CD8-positive, alpha-beta memory T cell (primary cell): ENCODE results near the gene DDX1. TPM values are rescaled to one million over a fixed set of nuclear protein-coding genes. Genes with fewer than 3 reads are reported as not detected.

Source experiments
- CTCF ChIA-PET: fragments of 350-600 bp; sonication (Branson Sonifier 250); formaldehyde crosslinking; loops from one replicate; lab custom pipeline; 2021; ENCODE audit warnings: antibody characterized with exemption; lab: Charles Lee
- POLR2A ChIA-PET: fragments of 350-600 bp; sonication (Branson Sonifier 250); formaldehyde crosslinking; loops from one replicate; lab custom pipeline; 2021; ENCODE audit warnings: antibody characterized with exemption; lab: Charles Lee
- DNase-seq, 5 donors: peaks; one replicate each; pipeline versions ENCODE4 v3.0.0 to v3.0.0-alpha.2; 2020 to 2022; ENCODE audit warnings: mixed read lengths in 1 of 5
- H3K27ac ChIP-seq: one replicate; pipeline ENCODE4 v1.7.0; 2013; ENCODE audit warnings: low read depth, mild to moderate bottlenecking, low read length, moderate library complexity
- H3K27me3 ChIP-seq: 2 replicates; pipeline ENCODE4 v1.7.0; 2013; ENCODE audit warnings: low read length, mild to moderate bottlenecking; ENCODE audit not compliant: insufficient read depth, poor library complexity, severe bottlenecking
- H3K36me3 ChIP-seq: 2 replicates; pipeline ENCODE4 v1.7.0; 2013; ENCODE audit warnings: mild to moderate bottlenecking, low read length, moderate library complexity; ENCODE audit not compliant: insufficient read depth
- H3K4me1 ChIP-seq: 2 replicates; pipeline ENCODE4 v1.7.0; 2013; ENCODE audit warnings: mild to moderate bottlenecking, low read length, moderate library complexity; ENCODE audit not compliant: insufficient read depth
- H3K4me3 ChIP-seq: 2 replicates; pipeline ENCODE4 v1.7.0; 2013; ENCODE audit warnings: mild to moderate bottlenecking, low read length
- H3K9me3 ChIP-seq: 2 replicates; pipeline ENCODE4 v1.7.0; 2013; ENCODE audit warnings: mild to moderate bottlenecking, low read length
- H3K27ac Mint-ChIP-seq, 8 donors: one replicate each; pipeline ENCODE4 v1.8.0; 2020 to 2021; ENCODE audit warnings: mixed read lengths in 8 of 8, mild to moderate bottlenecking in 6 of 8, inconsistent platforms in 3 of 8, moderate library complexity in 3 of 8
- H3K27me3 Mint-ChIP-seq, 2 donors: one replicate each; pipeline ENCODE4 v1.8.0; 2020 to 2021; ENCODE audit warnings: mixed read lengths in 2 of 2, mild to moderate bottlenecking in 1 of 2, moderate library complexity in 1 of 2
- H3K36me3 Mint-ChIP-seq, 3 donors: one replicate each; pipeline ENCODE4 v1.8.0; 2020 to 2021; ENCODE audit warnings: mixed read lengths in 3 of 3, inconsistent platforms in 1 of 3, mild to moderate bottlenecking in 1 of 3
- H3K4me1 Mint-ChIP-seq, 3 donors: one replicate each; pipeline ENCODE4 v1.8.0; 2020 to 2021; ENCODE audit warnings: mixed read lengths in 3 of 3, inconsistent platforms in 1 of 3, mild to moderate bottlenecking in 1 of 3
- H3K4me3 Mint-ChIP-seq, 7 donors: one replicate each; pipeline ENCODE4 v1.8.0; 2020 to 2021; ENCODE audit warnings: mixed read lengths in 7 of 7, mild to moderate bottlenecking in 6 of 7, moderate library complexity in 4 of 7, inconsistent platforms in 2 of 7
- H3K9me3 Mint-ChIP-seq, 5 donors: one replicate each; pipeline ENCODE4 v1.8.0; 2020 to 2022; ENCODE audit warnings: mixed read lengths in 5 of 5, mild to moderate bottlenecking in 3 of 5, moderate library complexity in 2 of 5, inconsistent platforms in 1 of 5
- polyA plus RNA-seq: library from polyadenylated mRNA; unstranded; fragments of 300-500 nt; fragmentation: Illumina TruSeq; gene quantifications from one replicate; pipeline ENCODE4 v1.2.3, GENCODE V29; 2021
- total RNA-seq, 2 experiments: library from RNA; stranded (reverse); gene quantifications; one replicate each; pipeline ENCODE4 v1.2.3, GENCODE V29; 2021

The DDX1 gene
- total and polyA plus RNA-seq, 3 experiments from 2014 or later, result 54.1 to 137 (median 132) TPM

DNA sequence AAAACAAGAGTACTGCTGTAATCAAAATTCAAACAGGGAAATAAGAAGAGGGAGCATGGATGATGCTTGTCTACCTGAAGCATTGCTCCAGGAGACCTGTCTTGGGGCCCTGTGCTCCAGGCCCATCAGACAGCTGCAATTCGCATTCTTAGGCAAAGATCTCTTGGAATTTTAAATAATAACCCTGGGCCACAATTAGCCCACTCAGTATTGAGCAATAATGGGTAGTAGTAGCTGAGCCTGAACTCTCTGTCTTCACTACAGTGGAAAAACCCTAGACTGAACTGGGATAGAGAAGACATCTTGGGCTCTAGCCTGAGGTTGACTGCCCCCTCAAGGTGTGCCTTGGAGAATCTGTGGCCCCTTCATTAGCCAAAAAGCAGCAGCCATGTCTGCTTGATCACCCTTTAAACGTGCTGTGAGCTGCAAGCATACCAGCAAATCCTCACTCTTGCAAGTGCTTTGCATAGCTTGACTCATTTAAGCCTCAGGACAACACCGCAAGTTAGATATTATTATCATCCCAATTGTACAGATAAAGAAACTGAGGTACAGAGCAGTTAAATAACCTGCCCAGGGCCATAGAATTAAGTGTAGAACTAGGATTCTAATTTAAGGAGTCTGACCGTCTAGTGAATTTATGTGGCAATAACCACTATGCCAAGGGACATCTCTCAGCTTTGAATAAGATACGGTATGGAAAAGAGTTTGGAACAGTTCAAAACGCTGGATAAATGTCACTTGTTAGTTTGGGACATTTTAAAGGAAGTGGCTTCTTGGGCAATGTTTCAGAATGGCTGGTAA is 69.0 kb downstream of the DDX1 start:
- no peaks in the 10 kb centered on the region for H3K36me3 Mint-ChIP-seq
- POLR2A ChIA-PET, result no interaction called here
- no peaks in the 10 kb centered on the region for H3K9me3 ChIP-seq

DNA sequence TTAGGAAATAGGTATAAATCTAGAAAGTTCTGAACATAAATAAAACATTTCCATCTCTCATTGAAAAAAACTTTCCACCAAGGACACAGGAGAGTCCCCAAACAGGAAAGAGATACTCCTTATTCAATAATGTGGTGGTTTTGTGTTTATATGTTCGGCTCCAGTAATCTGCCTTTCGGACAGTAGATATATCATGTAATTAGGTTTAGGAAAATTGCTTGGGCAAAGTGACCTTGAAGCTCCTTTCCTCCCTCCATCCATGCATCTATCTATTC is 69.6 kb downstream of the DDX1 start:
- peaks cover 6 to 13% of the 10 kb centered on the region in 2 donors for H3K27me3 Mint-ChIP-seq
- DNase-seq, result no peak
- no peak overlapping the region for H3K4me3 ChIP-seq
- H3K27ac ChIP-seq, result no peak overlapping the region
- H3K4me1 ChIP-seq, result no peaks in the 10 kb centered on the region
- no peak overlapping the region for H3K27ac Mint-ChIP-seq
- no peaks in the 10 kb centered on the region for H3K4me1 Mint-ChIP-seq
- no peaks in the 10 kb centered on the region for H3K36me3 Mint-ChIP-seq
- ChIA-PET CTCF (no interaction called here), POLR2A (no interaction called here)
- no peaks in the 10 kb centered on the region for H3K27me3 ChIP-seq
- H3K9me3 ChIP-seq, result no peaks in the 10 kb centered on the region
- H3K4me3 Mint-ChIP-seq, result no peak overlapping the region
- H3K36me3 ChIP-seq, result no peaks in the 10 kb centered on the region
- peaks cover 0 to 3% (median 0%) of the 10 kb centered on the region in 5 donors for H3K9me3 Mint-ChIP-seq

More for the DNA sequence above, 69.0 kb downstream of the DDX1 start:
- H3K27ac ChIP-seq, result no peak overlapping the region
- Mint-ChIP-seq H3K4me1 (no peaks in the 10 kb centered on the region), H3K9me3 (peaks cover 0 to 3% (median 0%) of the 10 kb centered on the region in 5 donors), H3K27ac (no peak overlapping the region), H3K4me3 (no peak overlapping the region), H3K27me3 (peaks cover 4 to 15% of the 10 kb centered on the region in 2 donors)
- H3K27me3 ChIP-seq, result no peaks in the 10 kb centered on the region
- no peak overlapping the region for H3K4me3 ChIP-seq
- CTCF ChIA-PET, result no interaction called here
- no peaks in the 10 kb centered on the region for H3K4me1 ChIP-seq
- H3K36me3 ChIP-seq, result no peaks in the 10 kb centered on the region
- DNase-seq, result no peak

DNA sequence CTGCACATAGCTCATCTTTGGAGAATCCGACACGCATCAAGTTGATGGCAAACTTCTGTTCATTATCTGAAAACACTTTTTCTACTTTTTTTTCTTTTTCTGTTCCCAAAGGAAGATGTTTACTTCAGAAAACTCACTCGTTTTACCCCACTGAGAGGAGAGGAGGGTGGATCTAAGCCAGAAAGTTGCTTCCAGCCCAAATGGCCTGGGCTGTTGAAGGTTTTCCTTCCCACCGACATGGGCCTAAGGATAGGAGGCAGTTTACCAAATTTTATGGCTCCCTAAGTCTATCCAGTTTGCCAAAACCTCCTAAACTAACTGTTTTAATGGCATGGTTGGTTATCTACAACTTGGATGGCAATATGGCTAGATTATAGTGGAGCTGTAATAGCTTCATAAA is 70.4 kb downstream of the DDX1 start:
- no peaks in the 10 kb centered on the region for H3K36me3 Mint-ChIP-seq
- CTCF ChIA-PET, result no interaction called here
- DNase-seq, result no peak

DNA sequence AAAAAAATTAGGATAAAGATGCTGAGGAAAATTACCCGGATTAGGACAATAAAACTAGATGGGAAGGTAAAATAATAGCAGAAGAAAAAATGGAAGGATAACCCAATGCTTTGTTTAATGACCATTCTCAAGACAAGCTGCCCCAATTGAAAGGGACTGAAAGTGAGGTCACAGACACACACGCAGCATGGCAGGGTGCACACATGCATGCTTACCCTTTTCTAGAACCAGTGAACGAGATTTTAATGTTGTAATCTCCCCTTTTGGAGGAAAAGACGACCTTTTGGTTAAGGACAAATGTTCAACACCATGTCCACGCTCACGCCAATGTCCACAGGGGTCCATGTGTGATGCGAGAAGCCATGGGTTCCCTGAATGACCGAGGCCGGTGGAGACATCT is 70.9 kb downstream of the DDX1 start:
- Mint-ChIP-seq H3K27ac (no peak overlapping the region), H3K4me3 (no peak overlapping the region), H3K4me1 (no peaks in the 10 kb centered on the region), H3K9me3 (peaks cover 0 to 3% (median 0%) of the 10 kb centered on the region in 5 donors), H3K36me3 (no peaks in the 10 kb centered on the region), H3K27me3 (peaks cover 4 to 11% of the 10 kb centered on the region in 2 donors)
- Histone ChIP-seq H3K36me3 (no peaks in the 10 kb centered on the region), H3K27ac (no peak overlapping the region), H3K4me3 (no peak overlapping the region), H3K27me3 (no peaks in the 10 kb centered on the region), H3K9me3 (no peaks in the 10 kb centered on the region), H3K4me1 (no peaks in the 10 kb centered on the region)
- no peak for DNase-seq
- ChIA-PET CTCF (no interaction called here), POLR2A (no interaction called here)

More for the DNA sequence above, 70.4 kb downstream of the DDX1 start:
- Mint-ChIP-seq H3K27ac (no peak overlapping the region), H3K4me1 (no peaks in the 10 kb centered on the region), H3K27me3 (peaks cover 6 to 11% of the 10 kb centered on the region in 2 donors), H3K9me3 (peaks cover 0 to 3% (median 0%) of the 10 kb centered on the region in 5 donors), H3K4me3 (no peak overlapping the region)
- no peaks in the 10 kb centered on the region for H3K27me3 ChIP-seq
- POLR2A ChIA-PET, result no interaction called here
- no peak overlapping the region for H3K27ac ChIP-seq
- H3K36me3 ChIP-seq, result no peaks in the 10 kb centered on the region
- no peaks in the 10 kb centered on the region for H3K9me3 ChIP-seq
- no peaks in the 10 kb centered on the region for H3K4me1 ChIP-seq
- no peak overlapping the region for H3K4me3 ChIP-seq

DNA sequence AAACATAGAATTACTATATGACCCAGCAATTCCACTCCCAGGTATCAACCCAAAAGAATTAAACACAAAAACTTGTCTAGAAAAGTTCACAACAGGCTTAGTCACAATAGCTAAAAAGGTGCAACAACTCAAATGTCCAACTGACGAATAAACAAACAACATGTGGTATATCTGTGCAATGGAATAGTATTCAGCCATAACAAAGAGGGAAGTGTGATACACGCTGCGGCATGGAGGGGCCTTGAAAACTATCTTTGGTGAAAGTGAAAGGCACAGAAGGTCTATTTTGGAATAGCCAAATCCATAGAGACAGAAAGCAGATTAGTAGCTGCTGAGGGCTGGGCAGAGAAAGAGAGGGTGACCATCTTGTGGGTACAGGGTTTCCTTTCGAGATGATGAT is 72.1 kb downstream of the DDX1 start:
- Histone ChIP-seq H3K4me3 (no peak overlapping the region), H3K4me1 (no peaks in the 10 kb centered on the region), H3K9me3 (no peaks in the 10 kb centered on the region), H3K27me3 (peaks cover 3% of the 10 kb centered on the region), H3K27ac (no peak overlapping the region), H3K36me3 (no peaks in the 10 kb centered on the region)
- Mint-ChIP-seq H3K27ac (no peak overlapping the region), H3K9me3 (peaks cover 0 to 3% (median 0%) of the 10 kb centered on the region in 5 donors), H3K36me3 (no peaks in the 10 kb centered on the region), H3K4me1 (no peaks in the 10 kb centered on the region), H3K4me3 (no peak overlapping the region), H3K27me3 (peaks cover 4 to 12% of the 10 kb centered on the region in 2 donors)
- ChIA-PET CTCF (no interaction called here), POLR2A (no interaction called here)
- no peak for DNase-seq

DNA sequence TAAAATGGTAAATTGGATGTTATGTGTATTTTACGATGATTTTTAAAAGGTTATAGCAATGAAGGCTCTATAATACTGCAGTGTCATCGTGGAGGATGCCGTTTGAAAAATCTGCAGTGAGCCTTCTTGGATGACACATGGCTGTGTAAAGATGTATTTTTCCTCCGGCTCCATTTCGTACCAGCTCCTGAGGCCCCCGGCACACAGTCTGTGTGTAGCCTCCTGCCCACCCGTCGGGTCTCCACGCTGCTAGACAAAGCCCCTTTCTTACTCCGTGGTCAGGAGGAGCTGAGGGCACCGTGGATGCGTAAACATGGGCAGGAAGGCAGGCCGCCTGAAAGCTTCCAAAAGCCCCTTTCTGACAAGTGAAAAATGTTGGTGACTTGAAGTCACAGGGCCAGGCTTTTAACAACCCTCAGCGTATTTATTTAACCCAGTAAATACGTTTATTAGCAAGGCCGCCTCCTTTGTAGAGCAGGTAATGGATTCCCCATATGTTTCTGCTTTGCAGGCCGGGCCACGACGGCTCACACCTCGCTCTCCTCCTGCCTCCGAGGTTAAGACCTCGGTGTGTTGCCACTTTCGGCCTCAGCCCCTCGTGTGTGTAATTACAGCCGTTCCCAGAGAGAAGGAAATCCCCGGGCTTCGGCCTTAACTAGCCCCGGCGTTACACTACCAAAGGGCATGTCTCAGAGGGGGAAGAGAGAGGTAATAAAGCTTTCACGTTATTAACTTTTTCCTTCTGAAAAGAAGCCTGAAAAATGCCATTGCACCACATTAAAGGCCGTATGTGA is 72.8 kb downstream of the DDX1 start:
- Mint-ChIP-seq H3K27ac (no peak overlapping the region), H3K27me3 (peaks cover 4 to 18% of the 10 kb centered on the region in 2 donors), H3K4me3 (no peak overlapping the region), H3K36me3 (no peaks in the 10 kb centered on the region), H3K4me1 (no peaks in the 10 kb centered on the region), H3K9me3 (peaks cover 0 to 3% (median 0%) of the 10 kb centered on the region in 5 donors)
- Histone ChIP-seq H3K27ac (no peak overlapping the region), H3K27me3 (peaks cover 3% of the 10 kb centered on the region), H3K9me3 (no peaks in the 10 kb centered on the region), H3K4me3 (no peak overlapping the region), H3K4me1 (no peaks in the 10 kb centered on the region), H3K36me3 (no peaks in the 10 kb centered on the region)
- ChIA-PET POLR2A (no interaction called here), CTCF (no interaction called here)
- no peak for DNase-seq

DNA sequence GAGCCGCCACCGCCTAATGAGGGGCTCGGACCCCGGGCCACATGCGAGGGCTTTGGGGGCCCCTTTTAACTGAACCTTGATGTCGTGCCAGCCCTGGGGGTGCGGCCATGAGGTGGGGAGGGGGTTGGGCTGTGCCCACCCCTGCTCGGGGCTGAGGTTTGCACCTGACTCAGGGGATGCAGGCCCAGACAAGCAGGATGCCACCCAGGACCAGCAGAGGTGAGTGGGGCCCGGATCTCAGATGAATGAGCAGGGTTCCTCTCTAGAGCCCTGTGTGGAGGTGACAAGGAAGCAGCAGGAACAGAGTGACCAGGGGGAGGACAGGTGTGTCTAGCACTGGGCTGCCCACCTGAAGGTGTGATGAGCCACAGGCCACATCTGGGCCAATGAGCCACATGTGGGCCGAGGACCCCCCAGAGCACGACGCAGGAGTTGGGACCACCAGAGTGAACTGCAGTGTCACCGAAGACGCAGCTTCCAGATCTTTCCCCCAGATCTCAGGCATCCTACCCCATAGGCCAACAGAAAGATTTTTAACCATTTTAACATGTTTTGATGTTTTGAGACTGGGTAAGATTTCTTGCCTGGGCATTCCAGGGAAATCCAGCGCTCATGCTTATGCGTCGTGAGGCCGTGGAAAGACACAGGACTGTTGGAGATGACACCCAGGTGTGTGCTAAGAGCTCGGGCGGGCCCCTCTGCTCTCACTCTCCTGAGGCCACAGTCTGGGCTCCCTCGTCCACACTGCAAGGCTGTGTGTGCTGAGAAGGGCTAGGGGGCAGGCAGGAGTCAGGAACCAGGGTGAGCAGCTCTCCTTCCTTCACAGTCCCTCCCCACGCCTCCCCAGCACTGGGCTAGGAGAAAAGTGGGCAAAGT is 73.6 kb downstream of the DDX1 start:
- Histone ChIP-seq H3K36me3 (no peaks in the 10 kb centered on the region), H3K27me3 (peaks cover 3% of the 10 kb centered on the region), H3K27ac (no peak overlapping the region), H3K9me3 (no peaks in the 10 kb centered on the region), H3K4me3 (no peak overlapping the region), H3K4me1 (no peaks in the 10 kb centered on the region)
- Mint-ChIP-seq H3K27me3 (peaks cover 5 to 19% of the 10 kb centered on the region in 2 donors), H3K9me3 (peaks cover 0 to 3% (median 0%) of the 10 kb centered on the region in 5 donors), H3K27ac (peak overlapping the region in 1 of 8 donors; percentile 14), H3K4me1 (no peaks in the 10 kb centered on the region), H3K36me3 (no peaks in the 10 kb centered on the region), H3K4me3 (no peak overlapping the region)
- no peak for DNase-seq
- ChIA-PET POLR2A (no interaction called here), CTCF (no interaction called here)
